ENCODE results near the gene AOPEP.

GRCh38 chr9:94904806-94905205 is 178.3 kb downstream of the AOPEP start:
- no peak for TF ChIP-seq CTCF (IDR thresholded peaks at IDR 0.05)
- TF ChIP-seq POLR2A (IDR thresholded peaks at IDR 0.05): no peak

All from testis (tissue), 2 donors.